Lower lobe of right lung (tissue), 2 donors: ENCODE data around the gene NPM1. TPM values are rescaled to one million over a fixed set of nuclear protein-coding genes. Genes with fewer than 3 reads are reported as not detected.

ENCODE experiments used
- ATAC-seq, 2 donors: fragments of 200-7000 bp; cut with Tn5 transposase; one replicate each; pipeline ENCODE4 v1.9.1; 2020 to 2022; ENCODE audit warnings: mild to moderate bottlenecking in 2 of 2, moderate library complexity in 2 of 2
- DNase-seq: peaks from one replicate; pipeline ENCODE4 v3.0.0-alpha.2; 2020
- H3K27ac ChIP-seq: fragments of 200-600 bp; one replicate; pipeline ENCODE4 v1.8.0; 2022
- H3K27me3 ChIP-seq: fragments of 200-600 bp; one replicate; pipeline ENCODE4 v1.8.0; 2022; ENCODE audit warnings: low read depth
- H3K36me3 ChIP-seq: fragments of 200-600 bp; one replicate; pipeline ENCODE4 v1.8.0; 2022; ENCODE audit warnings: mild to moderate bottlenecking
- H3K4me1 ChIP-seq: fragments of 200-600 bp; one replicate; pipeline ENCODE4 v1.8.0; 2022
- H3K4me3 ChIP-seq: fragments of 200-600 bp; one replicate; pipeline ENCODE4 v1.8.0; 2022; ENCODE audit warnings: mild to moderate bottlenecking
- H3K9me3 ChIP-seq: fragments of 200-600 bp; one replicate; pipeline ENCODE4 v1.8.0; 2022
- CTCF ChIP-seq: fragments of 200-600 bp; IDR thresholded peaks from one replicate; pipeline ENCODE4 v1.8.0; 2022; ENCODE audit warnings: antibody characterized with exemption, mild to moderate bottlenecking
- intact Hi-C: fragments of 100-400 bp; cut with DNase I; formaldehyde crosslinking; loops from one replicate; pipeline ENCODE4 v1.11.0; 2022
- microRNA-seq: library from miRNA; unstranded; fragments of <30 nt; microRNA quantifications from one replicate; pipeline ENCODE4 v1.2.0, GENCODE V29; 2020; ENCODE audit warnings: borderline number of aligned reads
- total RNA-seq: library from RNA; stranded (reverse); fragmentation: NEBNext Ultra II Directional; extraction: Animal tissue kit (Norgen Biotek cat#: 25700); gene quantifications from one replicate; pipeline ENCODE4 v1.2.1, GENCODE V29; 2021
- donor health status: DM: no; HTN: yes; CAD: no; lungs with severe emphysema.

Gene NPM1
- total RNA-seq, 1 donor from 2014 or later: 684 TPM

DNA sequence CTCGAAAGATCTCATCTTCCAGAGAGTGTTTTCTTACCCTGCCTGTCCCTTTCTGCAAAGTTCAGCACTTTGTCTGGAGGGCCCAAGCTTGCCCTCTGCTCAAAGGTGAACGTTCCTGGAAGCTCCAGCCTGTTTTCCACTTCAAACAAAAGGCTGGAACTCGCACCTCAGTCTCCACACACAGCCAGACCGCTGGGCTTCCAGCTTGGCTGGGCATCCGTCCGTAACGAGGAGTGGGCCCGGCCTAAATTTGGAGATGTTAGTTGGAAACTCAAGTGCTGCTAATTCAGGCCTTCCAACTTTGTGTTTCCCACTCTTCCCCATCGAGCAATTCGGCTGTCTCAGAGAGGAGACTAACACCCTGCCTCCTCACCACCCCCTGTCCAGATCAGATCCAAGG lies 66.9 kb downstream of the NPM1 start:
- Histone ChIP-seq H3K9me3 (no peaks in the 10 kb centered on the region), H3K4me1 (peaks cover 4% of the 10 kb centered on the region), H3K4me3 (no peak overlapping the region), H3K36me3 (no peaks in the 10 kb centered on the region), H3K27me3 (peaks cover 8% of the 10 kb centered on the region), H3K27ac (no peak overlapping the region)
- DNase-seq: no peak
- no peak for ATAC-seq
- intact Hi-C loops: no loop called here
- no peak for TF ChIP-seq CTCF

DNA sequence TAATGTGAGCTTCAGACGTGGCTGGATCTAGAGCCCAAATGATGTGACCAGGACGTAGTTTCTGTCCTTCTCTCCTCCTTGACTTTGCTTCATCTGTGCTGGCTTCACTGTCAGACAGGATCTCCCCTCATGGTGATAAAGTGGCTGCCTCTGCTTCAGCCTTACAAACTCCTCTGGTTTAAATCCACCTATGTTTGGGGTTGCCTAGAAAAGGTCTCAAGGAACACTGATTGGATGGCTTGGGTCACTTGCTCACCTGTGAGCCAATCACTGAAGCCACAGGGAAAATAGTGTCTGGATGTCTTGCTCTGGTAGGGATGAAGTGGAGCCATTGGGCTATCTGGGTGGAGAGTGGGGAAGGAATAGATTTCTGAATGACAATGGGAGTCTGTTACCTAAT lies 67.9 kb downstream of the NPM1 start:
- H3K36me3 ChIP-seq: no peaks in the 10 kb centered on the region
- H3K27ac ChIP-seq: no peak overlapping the region
- H3K4me1 ChIP-seq: peaks cover 4% of the 10 kb centered on the region
- ATAC-seq (no peak), DNase-seq (no peak)
- intact Hi-C loops: no loop called here
- peaks cover 8% of the 10 kb centered on the region for H3K27me3 ChIP-seq
- no peak overlapping the region for H3K4me3 ChIP-seq
- H3K9me3 ChIP-seq: no peaks in the 10 kb centered on the region
- TF ChIP-seq CTCF: no peak

GRCh38 chr5:171457208-171457981 lies 69.7 kb downstream of the NPM1 start:
- Histone ChIP-seq H3K27ac (no peak overlapping the region), H3K27me3 (no peaks in the 10 kb centered on the region), H3K9me3 (no peaks in the 10 kb centered on the region), H3K4me3 (no peak overlapping the region), H3K36me3 (no peaks in the 10 kb centered on the region), H3K4me1 (no peaks in the 10 kb centered on the region)
- intact Hi-C loops: no loop called here
- no peak for TF ChIP-seq CTCF
- ATAC-seq: no peak
- no peak for DNase-seq

- H3K27ac ChIP-seq: no peak overlapping the region
- ATAC-seq (no peak), DNase-seq (no peak)
- no peak for TF ChIP-seq CTCF
- H3K36me3 ChIP-seq: no peaks in the 10 kb centered on the region
- H3K27me3 ChIP-seq: no peaks in the 10 kb centered on the region
- intact Hi-C loops: no loop called here
- H3K4me1 ChIP-seq: no peaks in the 10 kb centered on the region
- no peak overlapping the region for H3K4me3 ChIP-seq
- no peaks in the 10 kb centered on the region for H3K9me3 ChIP-seq
Measured at GRCh38 chr5:171459839-171460238, 72.2 kb downstream of the NPM1 start.

Small RNA genes within 50 kb of the gene (microRNA-seq; reads per million reads assigned to microRNA genes)
- gene MIR3912: 2.0 reads per million

Other genes starting within 250 kb of the NPM1 start
- gene TLX3, start 78.6 kb upstream of the NPM1 start, total RNA-seq: not detected
- 2.0 TPM for gene FGF18, start 31.8 kb downstream of the NPM1 start, total RNA-seq